H9 (cell line): ENCODE data around the gene L3HYPDH. TPM values are rescaled to one million over a fixed set of nuclear protein-coding genes. Genes with fewer than 3 reads are reported as not detected.

ENCODE experiments used
- DNase-seq: peaks from one replicate; pipeline ENCODE4 v3.0.0-alpha.2; 2017
- H2AFZ ChIP-seq: one replicate; pipeline ENCODE4 v1.6.1; 2013; ENCODE audit warnings: mild to moderate bottlenecking, low read length, control low read depth, moderate library complexity
- H2AK5ac ChIP-seq: 2 replicates; pipeline ENCODE4 v1.6.1; 2013; ENCODE audit warnings: low read length, control low read depth, mixed read lengths; ENCODE audit not compliant: insufficient read length
- H2BK120ac ChIP-seq: one replicate; pipeline ENCODE4 v1.6.1; 2013; ENCODE audit warnings: low read depth, mild to moderate bottlenecking, low read length, control low read depth, inconsistent platforms; ENCODE audit not compliant: poor library complexity, severe bottlenecking
- H2BK12ac ChIP-seq: 2 replicates; pipeline ENCODE4 v1.6.1; 2013; ENCODE audit warnings: low read length, control low read depth, mixed read lengths, low read depth; ENCODE audit not compliant: insufficient read length
- H2BK15ac ChIP-seq: 2 replicates; pipeline ENCODE4 v1.6.1; 2013; ENCODE audit warnings: low read depth, low read length, control low read depth
- H2BK20ac ChIP-seq: one replicate; pipeline ENCODE4 v1.6.1; 2013; ENCODE audit warnings: low read depth, mild to moderate bottlenecking, low read length, control low read depth, inconsistent platforms; ENCODE audit not compliant: poor library complexity, severe bottlenecking
- H2BK5ac ChIP-seq: 2 replicates; pipeline ENCODE4 v1.6.1; 2013; ENCODE audit warnings: low read length, control low read depth, mixed read lengths; ENCODE audit not compliant: insufficient read length
- H3K14ac ChIP-seq: 2 replicates; pipeline ENCODE4 v1.6.1; 2013; ENCODE audit warnings: low read length, control low read depth; ENCODE audit not compliant: insufficient read depth
- H3K18ac ChIP-seq: 2 replicates; pipeline ENCODE4 v1.6.1; 2013; ENCODE audit warnings: low read depth, mild to moderate bottlenecking, mixed read lengths, low read length, control low read depth; ENCODE audit not compliant: insufficient read length
- H3K23ac ChIP-seq: 2 replicates; pipeline ENCODE4 v1.6.1; 2013; ENCODE audit warnings: low read length, control low read depth, mixed read lengths, low read depth; ENCODE audit not compliant: insufficient read length
- H3K23me2 ChIP-seq: 2 replicates; pipeline ENCODE4 v1.6.1; 2013; ENCODE audit warnings: low read depth, mild to moderate bottlenecking, mixed read lengths, low read length, control low read depth; ENCODE audit not compliant: insufficient read length, poor library complexity, severe bottlenecking
- H3K27ac ChIP-seq: 2 replicates; pipeline ENCODE4 v1.5.1; 2013; ENCODE audit warnings: low read length, control low read depth, mixed read lengths, low read depth; ENCODE audit not compliant: insufficient read length
- H3K27me3 ChIP-seq: 2 replicates; pipeline ENCODE4 v1.6.1; 2013; ENCODE audit warnings: low read length, control low read depth, inconsistent platforms; ENCODE audit not compliant: insufficient read depth
- H3K4ac ChIP-seq: 2 replicates; pipeline ENCODE4 v1.6.1; 2013; ENCODE audit warnings: low read depth, mild to moderate bottlenecking, control low read depth, inconsistent platforms, low read length, moderate library complexity
- H3K4me1 ChIP-seq: 2 replicates; pipeline ENCODE4 v1.6.1; 2013; ENCODE audit warnings: low read length, control low read depth, inconsistent platforms; ENCODE audit not compliant: insufficient read depth
- H3K4me2 ChIP-seq: 2 replicates; pipeline ENCODE4 v1.6.1; 2013; ENCODE audit warnings: low read length, control low read depth, mixed read lengths; ENCODE audit not compliant: insufficient read length, insufficient read depth
- H3K56ac ChIP-seq: 2 replicates; pipeline ENCODE4 v1.6.1; 2013; ENCODE audit warnings: low read depth, mild to moderate bottlenecking, mixed read lengths, low read length, control low read depth; ENCODE audit not compliant: insufficient read length
- H3K79me1 ChIP-seq: 2 replicates; pipeline ENCODE4 v1.6.1; 2013; ENCODE audit warnings: low read depth, mild to moderate bottlenecking, moderate library complexity, low read length, control low read depth, inconsistent platforms; ENCODE audit not compliant: insufficient read depth, poor library complexity, severe bottlenecking
- H3K79me2 ChIP-seq: 2 replicates; pipeline ENCODE4 v1.6.1; 2013; ENCODE audit warnings: low read length, control low read depth, inconsistent platforms; ENCODE audit not compliant: insufficient read depth
- H3K9ac ChIP-seq: 2 replicates; pipeline ENCODE4 v1.6.1; 2013; ENCODE audit warnings: low read length, control low read depth, mixed read lengths; ENCODE audit not compliant: insufficient read length; ENCODE audit errors: extremely low read depth
- H3K9me3 ChIP-seq: one replicate; pipeline ENCODE4 v1.6.1; 2013; ENCODE audit warnings: low read depth, low read length, inconsistent platforms; ENCODE audit not compliant: control insufficient read depth
- H3T11ph ChIP-seq: one replicate; pipeline ENCODE4 v1.6.1; 2013; ENCODE audit warnings: mild to moderate bottlenecking, low read length, control low read depth, inconsistent platforms
- H4K20me1 ChIP-seq: one replicate; pipeline ENCODE4 v1.6.1; 2013; ENCODE audit not compliant: control insufficient read depth, insufficient read length, insufficient read depth
- H4K5ac ChIP-seq: 2 replicates; pipeline ENCODE4 v1.6.1; 2013; ENCODE audit warnings: low read depth, mild to moderate bottlenecking, mixed read lengths, low read length, control low read depth; ENCODE audit not compliant: insufficient read length
- H4K8ac ChIP-seq: replicated peaks from 2 replicates; pipeline ENCODE4 v1.6.1; 2013; ENCODE audit warnings: low read length, control low read depth, mixed read lengths, low read depth; ENCODE audit not compliant: insufficient read length
- H4K91ac ChIP-seq: 2 replicates; pipeline ENCODE4 v1.6.1; 2013; ENCODE audit warnings: low read depth, mild to moderate bottlenecking, moderate library complexity, mixed read lengths, low read length, control low read depth; ENCODE audit not compliant: insufficient read length
- H3K27ac Mint-ChIP-seq, 3 experiments: 2 replicates in 2 of 3; 3 replicates in 1 of 3; pipeline ENCODE4 v1.8.0; 2020 to 2021; ENCODE audit warnings: mixed read lengths in 3 of 3, mild to moderate bottlenecking in 1 of 3, moderate library complexity in 1 of 3
- H3K27me3 Mint-ChIP-seq: 2 replicates; pipeline ENCODE4 v1.8.0; 2021; ENCODE audit warnings: low read depth, mild to moderate bottlenecking, moderate library complexity, mixed read lengths
- H3K36me3 Mint-ChIP-seq, 3 experiments: 2 replicates in 2 of 3; 3 replicates in 1 of 3; pipeline ENCODE4 v1.8.0; 2020 to 2021; ENCODE audit warnings: low read depth in 3 of 3, mixed read lengths in 3 of 3; ENCODE audit not compliant: insufficient read depth in 1 of 3
- H3K4me1 Mint-ChIP-seq, 2 experiments: 2 replicates each; pipeline ENCODE4 v1.8.0; 2020; ENCODE audit warnings: mixed read lengths in 2 of 2
- H3K4me3 Mint-ChIP-seq, 2 experiments: 2 replicates in 1 of 2; 3 replicates in 1 of 2; pipeline ENCODE4 v1.8.0; 2020 to 2021; ENCODE audit warnings: mild to moderate bottlenecking in 2 of 2, mixed read lengths in 2 of 2, moderate library complexity in 1 of 2
- H3K9me3 Mint-ChIP-seq, 2 experiments: 2 replicates in 1 of 2; 3 replicates in 1 of 2; pipeline ENCODE4 v1.8.0; 2020; ENCODE audit warnings: mild to moderate bottlenecking in 2 of 2, mixed read lengths in 2 of 2, moderate library complexity in 1 of 2
- WGBS: extraction: QIAGEN DNeasy Blood & Tissue Kit; methylation state at CpG from one replicate; pipeline ENCODE4 v1.1.7; 2013; ENCODE audit warnings: missing lambda C conversion rate, low lambda C conversion rate, mixed read lengths; ENCODE audit not compliant: insufficient read length; ENCODE audit errors: extremely low coverage; 5-methylcytosine and 5-hydroxymethylcytosine counted together
- total RNA-seq: library from RNA; stranded (reverse); gene quantifications from 2 replicates; pipeline ENCODE4 v1.2.1, GENCODE V29; 2021
- TF ChIP-seq, protein P1 (sequence below): fragments of 200-600 bp; sonication (generic); conservative IDR thresholded peaks from 3 replicates; pipeline ENCODE4 v1.8.0; 2021; ENCODE audit warnings: antibody characterized with exemption, mild to moderate bottlenecking

The L3HYPDH gene
- total RNA-seq, 1 experiment from 2014 or later = 15.7 TPM

DNA sequence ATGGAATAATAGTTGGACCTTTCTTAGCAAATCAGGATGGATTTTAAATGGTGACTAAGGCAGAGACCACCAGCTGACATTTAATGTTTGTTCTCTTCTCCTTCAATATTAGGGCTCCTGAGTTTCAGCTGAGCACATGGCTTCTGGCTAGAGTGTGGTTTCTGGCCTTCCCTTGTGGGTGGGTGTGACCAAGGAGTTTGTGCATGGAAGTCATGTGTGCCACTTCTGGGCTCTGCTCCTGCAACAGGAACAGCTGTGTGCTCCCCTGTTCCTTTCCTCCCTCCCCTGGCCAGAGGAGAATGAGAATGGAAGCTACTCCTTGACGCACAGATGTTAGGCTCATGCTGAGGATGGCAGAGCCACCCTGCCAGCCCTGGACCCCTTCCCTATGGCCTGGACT lies 48.2 kb upstream of the L3HYPDH start:
- no peak overlapping the region for H2BK15ac ChIP-seq
- TF ChIP-seq, protein P1, sequence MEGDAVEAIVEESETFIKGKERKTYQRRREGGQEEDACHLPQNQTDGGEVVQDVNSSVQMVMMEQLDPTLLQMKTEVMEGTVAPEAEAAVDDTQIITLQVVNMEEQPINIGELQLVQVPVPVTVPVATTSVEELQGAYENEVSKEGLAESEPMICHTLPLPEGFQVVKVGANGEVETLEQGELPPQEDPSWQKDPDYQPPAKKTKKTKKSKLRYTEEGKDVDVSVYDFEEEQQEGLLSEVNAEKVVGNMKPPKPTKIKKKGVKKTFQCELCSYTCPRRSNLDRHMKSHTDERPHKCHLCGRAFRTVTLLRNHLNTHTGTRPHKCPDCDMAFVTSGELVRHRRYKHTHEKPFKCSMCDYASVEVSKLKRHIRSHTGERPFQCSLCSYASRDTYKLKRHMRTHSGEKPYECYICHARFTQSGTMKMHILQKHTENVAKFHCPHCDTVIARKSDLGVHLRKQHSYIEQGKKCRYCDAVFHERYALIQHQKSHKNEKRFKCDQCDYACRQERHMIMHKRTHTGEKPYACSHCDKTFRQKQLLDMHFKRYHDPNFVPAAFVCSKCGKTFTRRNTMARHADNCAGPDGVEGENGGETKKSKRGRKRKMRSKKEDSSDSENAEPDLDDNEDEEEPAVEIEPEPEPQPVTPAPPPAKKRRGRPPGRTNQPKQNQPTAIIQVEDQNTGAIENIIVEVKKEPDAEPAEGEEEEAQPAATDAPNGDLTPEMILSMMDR = no peak
- no peak overlapping the region for H3K27ac Mint-ChIP-seq

More for the DNA sequence above, 48.2 kb upstream of the L3HYPDH start:
- H3K27ac ChIP-seq = no peak overlapping the region
- DNase-seq = no peak
- Mint-ChIP-seq H3K9me3 (peaks cover 0 to 2% of the 10 kb centered on the region in 2 experiments; a peak in 3 of 5 replicates), H3K27me3 (no peaks in the 10 kb centered on the region), H3K4me3 (no peak overlapping the region), H3K4me1 (peaks cover 2 to 5% of the 10 kb centered on the region in 2 experiments; a peak in 2 of 4 replicates), H3K36me3 (no peaks in the 10 kb centered on the region)
- no peak overlapping the region for H3K4ac ChIP-seq
- no peak overlapping the region for H2BK5ac ChIP-seq
- H3K9me3 ChIP-seq = no peaks in the 10 kb centered on the region
- no peaks in the 10 kb centered on the region for H3K23me2 ChIP-seq
- H4K8ac ChIP-seq = no peak overlapping the region
- H2BK120ac ChIP-seq = no peak overlapping the region
- no peaks in the 10 kb centered on the region for H3K79me1 ChIP-seq
- no peak overlapping the region for H3K4me2 ChIP-seq
- H4K20me1 ChIP-seq = no peaks in the 10 kb centered on the region
- no peak overlapping the region for H4K91ac ChIP-seq
- no peak overlapping the region for H3K18ac ChIP-seq
- no peak overlapping the region for H4K5ac ChIP-seq
- no peak overlapping the region for H2AK5ac ChIP-seq
- no peak overlapping the region for H3K56ac ChIP-seq
- no peaks in the 10 kb centered on the region for H3K79me2 ChIP-seq
- no peak overlapping the region for H3K23ac ChIP-seq
- no peak overlapping the region for H2BK12ac ChIP-seq
- no peak overlapping the region for H2BK20ac ChIP-seq
- no peak overlapping the region for H3T11ph ChIP-seq
- no peak overlapping the region for H2AFZ ChIP-seq
- H3K9ac ChIP-seq = no peak overlapping the region
- no peaks in the 10 kb centered on the region for H3K27me3 ChIP-seq
- H3K4me1 ChIP-seq = no peaks in the 10 kb centered on the region
- H3K14ac ChIP-seq = no peak overlapping the region
- no CpG with 5 or more reads among the region's 1 CpG for WGBS
